ENCODE measurements around the gene LMTK2. TPM values are rescaled to one million over a fixed set of nuclear protein-coding genes. Genes with fewer than 3 reads are reported as not detected.
A peak's percentile ranks its signal among the peaks of the same experiment; 100 is the strongest.

The LMTK2 gene
- polyA plus RNA-seq, 1 donor = 6.6 TPM

DNA sequence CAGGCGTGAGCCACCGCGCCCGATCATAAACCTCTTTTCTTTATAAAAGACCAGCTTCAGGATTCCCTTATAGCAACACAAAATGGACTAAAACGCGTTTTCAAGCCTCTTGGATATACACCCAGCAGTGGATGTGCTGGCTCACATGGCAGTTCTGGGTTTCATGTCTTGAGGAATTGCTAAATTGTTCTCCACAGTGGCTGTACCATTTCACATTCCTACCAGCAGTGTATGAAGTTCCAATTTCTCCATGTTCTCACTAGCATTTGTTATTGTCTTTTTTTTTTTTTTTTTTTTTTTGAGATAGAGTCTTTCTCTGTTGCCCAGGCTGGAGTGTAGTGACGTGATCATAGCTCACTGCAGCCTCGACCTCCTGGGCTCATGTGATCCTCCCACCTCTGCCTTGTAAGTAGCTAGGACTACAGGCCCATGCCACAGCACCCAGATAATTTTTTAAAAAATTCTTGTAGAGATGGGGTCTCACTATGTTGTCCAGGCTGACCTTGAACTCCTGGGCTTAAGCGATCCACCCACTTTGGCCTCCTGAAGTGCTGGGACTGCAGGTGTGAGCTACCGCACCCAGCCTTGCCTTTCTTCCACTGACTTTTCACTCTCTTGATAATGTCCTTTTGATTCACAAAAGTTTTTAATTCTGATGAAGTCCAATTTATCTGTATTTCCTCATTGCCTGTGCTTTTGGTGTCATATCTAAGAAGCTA lies 127.9 kb downstream of the LMTK2 start:
- no peak for DNase-seq (ENCODE audit: low read depth)

DNA sequence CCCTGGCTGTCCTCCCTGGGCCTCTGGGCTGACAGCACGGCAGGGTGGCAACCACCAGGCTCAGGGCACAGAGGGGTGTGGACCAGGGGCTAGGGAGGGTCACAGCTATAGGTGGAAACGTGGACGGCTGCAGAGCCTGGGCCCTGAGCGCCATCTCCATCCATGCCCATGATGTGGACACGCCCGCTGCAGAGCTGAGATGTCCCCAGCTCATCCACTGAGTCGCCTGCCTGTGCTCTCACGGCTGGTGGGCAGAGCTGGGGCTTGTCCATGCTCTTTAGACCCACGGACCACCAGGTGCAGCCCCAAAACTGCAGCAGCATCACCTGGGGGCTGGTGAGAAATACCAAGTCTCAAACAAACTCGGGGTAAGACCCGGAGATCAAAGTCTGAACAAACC lies 129.2 kb downstream of the LMTK2 start:
- DNase-seq (ENCODE audit: low read depth) = no peak

DNA sequence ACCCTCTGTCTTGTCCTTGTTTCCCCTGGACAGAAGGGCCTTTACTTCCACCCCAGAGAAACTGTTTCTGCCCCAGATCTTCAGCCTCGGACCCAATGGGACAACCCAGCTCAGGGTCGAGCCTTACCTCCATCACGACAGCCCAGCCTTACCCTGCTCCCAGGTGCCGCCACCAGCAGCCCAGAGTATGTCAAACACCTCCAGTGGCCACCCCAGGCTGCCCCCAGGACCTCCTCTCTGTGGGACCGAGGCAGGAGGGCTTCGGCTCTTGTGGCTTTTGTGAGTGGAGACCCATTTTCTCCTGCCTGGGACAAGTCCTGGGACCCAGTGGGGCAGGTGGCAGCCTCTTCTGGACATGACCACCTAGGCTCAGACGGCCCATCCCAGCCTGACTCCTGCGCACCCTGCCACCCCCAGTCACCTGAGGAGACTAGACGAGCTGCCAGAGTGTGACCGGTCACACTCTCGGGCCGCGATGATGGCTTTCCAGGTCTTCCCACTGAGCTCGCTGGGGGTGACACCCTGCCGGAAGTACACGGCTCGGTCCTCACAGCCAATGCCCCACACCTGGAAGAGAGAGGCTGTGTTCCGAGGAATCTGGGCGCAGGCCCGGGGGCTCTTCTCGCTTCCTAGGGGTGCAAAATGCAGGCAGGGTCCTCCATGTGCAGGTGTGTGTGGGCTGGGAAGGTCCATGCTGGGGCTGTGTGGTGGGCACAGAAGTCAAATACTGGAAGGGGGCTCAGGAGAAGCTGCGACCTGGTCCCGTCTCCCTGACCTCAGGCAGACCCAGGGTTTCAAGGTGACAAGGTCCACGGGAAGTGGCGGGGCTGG lies 129.9 kb downstream of the LMTK2 start:
- DNase-seq (ENCODE audit: low read depth) = no peak

DNA sequence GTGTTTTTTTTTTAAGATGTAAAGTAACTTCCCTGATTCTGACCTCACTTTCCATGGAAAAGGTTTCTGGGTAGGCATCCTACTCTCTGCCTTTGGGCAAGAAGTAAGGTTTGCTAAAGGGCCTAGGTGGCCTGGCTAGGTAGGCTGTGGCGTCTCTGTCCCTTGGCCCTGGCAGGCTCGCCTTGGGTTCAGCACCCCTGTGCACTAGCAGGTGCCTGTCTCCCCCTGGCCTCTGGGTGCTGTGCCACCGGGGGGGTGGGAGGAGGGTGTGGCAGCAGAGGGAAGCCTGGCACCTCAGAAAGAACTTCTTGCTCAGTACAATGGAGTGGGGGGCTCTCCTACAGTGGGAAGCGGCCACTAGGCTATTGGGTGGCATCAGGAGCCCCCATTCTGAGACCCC lies 131.4 kb downstream of the LMTK2 start:
- DNase-seq (ENCODE audit: low read depth) = no peak

DNA sequence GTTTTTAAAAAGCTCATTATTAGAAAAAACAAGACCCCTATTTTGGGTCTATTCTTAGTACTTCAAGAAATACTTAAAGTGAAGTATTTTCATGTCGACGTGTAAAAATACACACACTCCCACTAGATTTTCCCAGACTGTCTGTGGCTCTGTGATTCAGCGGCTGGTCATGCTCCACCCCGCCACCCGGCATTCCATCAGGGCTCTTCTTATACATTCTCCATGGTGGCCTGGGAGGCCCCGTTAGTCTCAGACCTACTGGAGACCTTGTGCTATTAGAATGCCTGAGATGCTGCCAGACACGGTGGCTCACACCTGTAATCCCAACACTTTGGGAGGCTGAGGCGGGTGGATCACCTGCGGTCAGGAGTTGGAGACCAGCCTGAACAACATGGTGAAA lies 132.3 kb downstream of the LMTK2 start:
- no peak for DNase-seq (ENCODE audit: low read depth)

DNA sequence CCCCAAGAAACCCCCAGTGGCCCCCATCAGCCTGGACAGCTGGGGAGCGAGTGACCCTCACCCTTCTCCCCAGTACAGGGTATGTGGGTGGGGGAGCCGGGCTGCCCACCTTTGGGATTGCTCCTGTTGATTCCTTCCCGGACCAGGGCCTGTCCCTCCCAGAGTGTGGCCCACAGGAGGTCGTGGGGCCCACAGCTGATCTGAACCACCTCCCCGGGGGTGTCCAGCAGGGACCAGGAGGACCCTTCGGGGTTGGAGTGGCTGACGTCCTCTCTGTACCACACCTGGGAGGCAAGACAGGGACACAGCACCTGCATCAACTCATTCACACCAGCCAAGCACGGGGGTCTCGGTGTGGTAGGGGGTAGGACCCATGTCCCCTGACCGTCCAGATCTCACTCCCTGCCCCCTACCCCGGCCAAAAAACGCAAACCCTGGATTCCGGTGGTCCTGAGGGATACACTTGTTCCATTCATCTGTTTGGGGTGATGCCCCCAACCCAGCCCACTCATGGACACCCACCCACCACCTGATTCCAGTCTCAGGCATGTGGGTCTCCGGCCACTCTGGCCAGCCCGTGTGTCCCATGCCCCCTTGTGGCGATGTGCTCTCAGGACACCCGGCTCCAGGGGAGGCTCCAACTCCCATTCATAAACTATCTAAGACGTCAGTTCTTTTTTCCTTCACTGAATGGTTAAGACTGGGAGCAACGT lies 134.5 kb downstream of the LMTK2 start:
- DNase-seq (ENCODE audit: low read depth) = no peak

DNA sequence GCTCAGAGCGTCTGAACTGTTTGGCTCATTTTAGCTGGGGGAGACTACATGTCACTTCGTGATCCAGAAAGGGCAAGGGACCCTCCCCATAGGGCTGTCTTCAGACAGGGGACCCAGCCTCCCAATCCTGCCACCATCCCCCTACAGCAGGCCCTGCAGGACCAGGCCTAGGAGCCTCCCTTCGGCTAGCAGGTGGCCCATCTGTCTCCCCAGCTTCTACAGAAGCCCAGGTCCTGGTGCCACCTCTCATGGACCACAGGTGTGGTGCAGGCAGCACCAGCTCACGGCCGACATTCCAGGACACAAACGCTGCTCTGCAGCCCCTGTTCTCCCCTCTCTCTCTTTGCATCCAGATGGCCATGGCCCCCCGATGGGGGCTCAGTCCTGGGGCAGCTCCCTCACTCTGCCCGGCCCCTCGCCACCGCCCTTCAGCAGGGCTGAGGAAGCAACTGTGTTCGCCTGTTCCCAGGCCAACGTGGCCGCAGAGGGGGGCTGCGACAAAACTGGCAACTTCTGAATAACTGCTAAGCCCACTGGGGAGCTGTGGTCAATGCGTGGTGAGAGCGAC lies 135.1 kb downstream of the LMTK2 start:
- DNase-seq (ENCODE audit: low read depth) = no peak

DNA sequence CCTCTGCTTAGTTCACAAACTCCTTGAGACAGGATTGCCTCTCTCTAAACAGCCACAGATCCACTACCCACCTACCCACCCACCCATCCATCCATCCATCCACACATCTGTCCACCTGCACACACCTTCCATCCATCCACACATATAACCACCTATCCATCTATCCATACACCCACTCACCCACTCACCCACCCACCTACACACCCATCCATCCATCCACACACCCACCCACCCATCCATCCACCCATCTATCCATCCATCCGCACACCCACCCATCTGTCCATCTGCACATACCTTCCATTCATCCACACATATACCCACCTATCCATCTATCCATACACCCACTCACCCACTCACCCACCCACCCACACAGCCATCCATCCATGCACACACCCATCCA lies 135.7 kb downstream of the LMTK2 start:
- DNase-seq (ENCODE audit: low read depth) = no peak

DNA sequence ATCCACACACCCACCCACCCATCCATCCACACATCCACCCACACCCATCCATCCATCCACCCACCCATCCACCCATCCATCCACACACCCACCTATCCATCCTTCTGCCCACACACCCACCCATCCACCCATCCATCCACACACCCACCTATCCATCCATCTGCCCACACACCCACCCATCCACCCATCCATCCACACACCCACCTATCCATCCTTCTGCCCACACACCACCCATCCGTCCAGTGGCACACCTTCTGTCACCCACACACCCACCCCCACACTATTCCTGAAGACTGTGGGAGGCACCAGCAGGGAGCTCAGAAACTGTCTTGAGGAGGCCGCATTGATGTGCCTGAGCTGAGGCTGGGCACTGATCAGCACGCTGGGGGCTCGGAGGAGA lies 136.3 kb downstream of the LMTK2 start:
- no peak for DNase-seq (ENCODE audit: low read depth)

DNA sequence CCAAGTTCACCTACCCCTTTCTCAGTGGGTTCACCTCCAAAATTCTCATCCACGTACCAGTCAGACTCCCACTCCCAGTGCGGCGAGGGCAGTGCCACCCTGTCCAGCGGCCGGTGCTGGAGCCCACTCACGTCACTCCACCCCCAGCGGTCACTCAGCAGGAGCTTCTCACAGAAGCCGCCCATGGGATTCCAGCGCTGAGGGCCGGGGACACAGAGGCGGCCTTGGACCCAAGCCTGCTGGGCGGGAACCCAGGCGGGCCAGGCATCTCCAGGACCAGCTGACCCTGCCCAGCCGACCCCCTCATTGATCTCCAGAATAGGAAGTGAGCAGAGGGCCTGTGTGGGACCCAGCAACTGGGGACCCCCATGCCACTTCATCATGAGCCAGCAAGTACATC lies 138.2 kb downstream of the LMTK2 start:
- DNase-seq (ENCODE audit: low read depth) = no peak

DNA sequence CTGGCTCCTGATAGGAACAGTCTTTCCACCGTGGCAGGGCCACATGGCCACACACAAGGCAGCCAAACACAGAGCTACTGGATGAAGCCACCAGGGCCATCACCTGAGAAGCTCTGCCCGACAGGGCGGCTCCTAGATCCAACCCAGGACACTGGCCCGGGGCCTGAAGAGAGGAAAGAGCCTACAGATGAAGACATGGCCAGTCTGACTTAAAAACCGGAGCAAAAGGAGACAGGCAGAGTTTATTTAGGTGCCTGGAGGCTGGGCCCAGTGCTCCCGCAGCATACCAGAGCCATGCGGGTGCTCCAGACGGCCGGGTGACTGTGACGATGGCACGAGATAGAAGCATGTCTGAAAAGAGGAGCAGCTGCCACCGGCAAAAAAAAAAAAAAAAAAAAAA lies 141.5 kb downstream of the LMTK2 start:
- DNase-seq (ENCODE audit: low read depth) = no peak

DNA sequence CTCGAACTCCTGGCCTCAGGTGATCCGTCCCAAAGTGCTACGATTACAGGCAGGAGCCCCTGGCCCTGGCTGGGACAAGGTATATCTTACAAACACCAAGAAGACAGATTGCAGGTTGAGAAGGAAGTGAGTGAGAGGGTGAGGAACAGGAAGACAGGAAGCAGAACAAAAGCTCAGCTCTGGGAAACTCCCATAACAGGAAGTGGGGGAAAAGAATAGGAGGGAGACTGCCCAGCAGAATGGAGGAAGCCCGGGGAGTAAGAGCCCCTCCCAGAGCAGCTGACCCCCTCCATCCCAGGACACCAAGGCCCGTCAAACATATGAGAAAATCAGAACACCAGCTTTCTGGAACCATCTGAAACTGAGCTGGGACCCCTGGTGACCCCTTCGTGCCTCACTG lies 142.4 kb downstream of the LMTK2 start:
- no peak for DNase-seq (ENCODE audit: low read depth)

DNA sequence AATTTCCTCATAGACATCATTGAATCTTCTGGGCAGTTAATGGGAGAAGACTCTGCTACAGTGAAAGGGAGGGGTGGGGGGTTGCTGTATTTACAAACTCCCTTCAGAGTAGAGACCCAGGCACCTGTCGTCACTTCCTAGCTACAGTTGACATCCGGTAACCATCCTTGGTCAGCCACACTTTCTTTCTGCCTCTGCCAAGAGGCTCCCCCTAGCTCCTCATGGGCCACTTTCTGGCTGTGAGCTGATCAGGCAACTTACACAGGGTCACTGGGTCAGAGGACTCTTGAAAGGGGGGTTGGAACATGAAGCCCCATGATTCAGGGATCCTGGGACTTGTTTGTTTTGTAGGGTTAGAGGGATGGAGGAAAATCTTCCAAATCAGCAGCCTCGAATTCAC lies 144.1 kb downstream of the LMTK2 start:
- no peak for DNase-seq (ENCODE audit: low read depth)

DNA sequence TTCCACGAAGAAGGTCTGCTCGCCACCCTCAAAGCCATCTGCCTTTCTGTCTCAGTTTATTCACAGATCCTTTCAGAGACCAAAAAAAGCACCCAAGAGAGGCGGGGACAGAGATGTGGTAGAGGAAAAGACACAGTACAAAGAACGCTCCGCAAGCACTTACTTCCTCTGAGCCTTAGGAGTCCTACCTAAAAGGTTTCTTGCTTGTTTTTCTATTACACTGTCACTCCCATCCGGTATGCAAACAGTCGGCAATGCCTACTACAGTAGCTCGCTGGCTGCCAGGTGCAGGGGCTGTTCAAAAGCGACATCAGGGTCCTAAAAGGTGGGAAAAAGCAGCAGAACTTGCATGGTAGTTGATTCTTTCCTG lies 144.6 kb downstream of the LMTK2 start:
- DNase-seq (ENCODE audit: low read depth) = no peak

DNA sequence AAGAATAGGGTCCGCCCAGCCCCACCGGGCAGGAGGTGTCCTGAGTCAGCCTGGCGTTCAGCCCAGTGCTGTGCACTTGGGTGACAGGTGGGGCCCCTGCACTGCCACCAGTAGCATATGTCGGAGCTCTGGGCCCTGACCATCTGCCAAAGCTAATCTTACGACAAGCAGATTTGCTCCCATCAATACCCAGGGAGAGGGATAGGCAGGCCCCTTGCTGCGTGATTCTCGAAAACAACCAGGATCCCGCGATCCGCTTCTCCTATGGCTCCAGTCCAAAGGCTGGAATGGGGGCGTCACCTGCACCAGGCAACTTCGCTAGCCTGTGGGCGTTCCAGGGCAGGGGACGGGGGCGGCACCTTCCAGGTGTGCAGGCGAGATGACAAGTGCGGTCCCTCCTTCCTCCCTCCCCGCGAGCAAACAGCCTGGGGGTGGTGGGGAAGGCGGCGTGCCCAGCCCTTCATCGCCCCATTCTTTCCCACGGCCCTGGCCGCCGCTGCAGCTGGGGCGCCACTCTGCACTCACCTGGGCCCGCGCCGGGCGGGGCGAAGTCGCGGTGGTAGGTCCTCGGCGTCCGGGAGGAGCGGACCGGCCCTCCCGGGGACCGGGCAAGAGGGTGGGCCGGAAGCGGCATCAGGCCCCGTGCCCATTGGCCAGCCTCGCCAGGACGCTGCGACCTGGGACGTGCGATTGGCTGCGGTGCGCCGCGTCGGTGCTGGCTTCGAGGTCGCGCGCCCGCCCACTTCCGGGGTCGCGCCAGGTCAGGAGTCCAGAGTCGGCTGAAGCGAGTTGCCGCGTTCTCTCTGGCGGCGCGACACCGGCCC lies 145.2 kb downstream of the LMTK2 start, which contains the start of gene TECPR1:
TECPR1 (minus strand) TSS at position 632 of the 824 bp plus-strand sequence. CDS start 6,086 bp downstream, outside the sequence.
- peak; percentile 60 for DNase-seq (ENCODE audit: low read depth)

DNA sequence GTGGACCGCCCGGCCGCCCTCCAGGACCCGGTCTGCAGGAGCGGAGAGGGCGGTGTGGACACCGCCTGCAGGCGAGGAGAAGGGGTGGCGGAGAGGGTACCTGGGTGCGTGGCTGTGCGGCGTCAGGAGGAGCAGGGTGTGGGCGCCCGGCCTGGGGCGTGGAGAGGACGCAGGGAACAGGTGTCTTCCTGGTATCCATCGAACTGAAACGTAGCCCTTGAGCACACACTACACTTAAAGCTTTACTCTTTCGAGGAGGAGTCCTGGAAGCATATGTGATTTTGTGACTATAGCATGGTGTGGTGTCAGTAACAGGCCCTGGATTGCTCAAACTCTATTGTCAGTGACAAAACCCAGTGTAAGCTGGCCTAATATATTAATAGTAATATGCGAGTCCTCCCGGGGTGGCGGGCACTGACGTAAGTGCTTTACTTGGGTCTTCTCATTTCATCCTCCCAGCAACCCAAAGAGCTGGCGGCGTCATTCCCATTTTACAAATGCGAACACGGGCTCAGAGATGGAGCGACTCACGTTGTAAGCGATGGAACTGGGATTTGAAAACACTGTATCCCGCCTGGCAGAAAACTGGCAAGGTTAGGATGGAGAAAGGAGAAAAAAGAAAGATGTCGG lies 145.9 kb downstream of the LMTK2 start:
- DNase-seq (ENCODE audit: low read depth) = no peak

DNA sequence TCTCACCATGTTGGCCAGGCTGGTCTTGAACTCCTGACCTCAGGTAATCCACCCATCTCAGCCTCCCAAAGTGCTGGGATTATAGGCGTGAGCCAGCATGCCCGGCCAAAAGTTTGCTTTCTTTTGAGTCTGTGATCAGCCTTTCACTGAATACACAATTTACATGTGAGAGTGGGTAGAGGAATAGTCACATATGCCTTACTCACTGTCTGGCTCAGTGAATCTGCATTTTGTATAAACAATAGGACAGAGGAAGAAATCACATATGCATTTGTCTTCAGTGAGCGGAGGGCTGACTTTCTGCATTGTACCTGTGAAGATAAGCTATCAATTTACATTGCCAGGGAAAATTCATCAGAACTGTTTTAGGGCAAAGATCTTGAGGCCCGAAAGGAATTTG lies 147.9 kb downstream of the LMTK2 start:
- DNase-seq (ENCODE audit: low read depth) = no peak

DNA sequence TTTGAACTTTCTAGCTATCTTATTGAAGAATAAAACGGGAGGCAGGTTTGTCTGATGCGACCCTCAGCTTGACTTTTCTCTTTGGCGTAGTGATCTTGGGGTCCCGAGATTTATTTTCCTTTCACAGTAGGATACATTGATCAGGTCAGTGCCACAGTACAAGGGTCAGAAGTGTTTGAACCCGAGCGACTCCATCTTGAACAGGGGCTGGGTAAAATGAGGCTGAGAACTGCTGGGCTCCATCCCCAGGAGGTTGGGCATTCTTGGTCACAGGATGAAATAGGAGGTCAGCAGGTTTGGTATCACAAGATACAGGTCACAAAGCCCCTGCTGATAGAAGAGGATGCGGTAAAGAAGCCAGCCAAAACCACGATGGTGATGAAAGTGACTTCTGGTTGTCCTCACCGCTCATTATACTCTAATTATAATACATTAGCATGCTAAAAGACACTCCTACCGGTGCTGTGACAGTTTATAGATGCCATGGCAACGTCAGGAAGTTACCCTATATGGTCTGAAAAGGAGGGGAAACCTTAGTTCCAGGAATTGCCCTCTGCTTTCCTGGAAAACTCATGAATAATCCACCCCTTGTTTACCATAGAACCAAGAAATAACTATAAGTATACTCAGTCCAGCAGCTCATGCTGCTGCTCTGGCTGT lies 148.4 kb downstream of the LMTK2 start:
- no peak for DNase-seq (ENCODE audit: low read depth)

DNA sequence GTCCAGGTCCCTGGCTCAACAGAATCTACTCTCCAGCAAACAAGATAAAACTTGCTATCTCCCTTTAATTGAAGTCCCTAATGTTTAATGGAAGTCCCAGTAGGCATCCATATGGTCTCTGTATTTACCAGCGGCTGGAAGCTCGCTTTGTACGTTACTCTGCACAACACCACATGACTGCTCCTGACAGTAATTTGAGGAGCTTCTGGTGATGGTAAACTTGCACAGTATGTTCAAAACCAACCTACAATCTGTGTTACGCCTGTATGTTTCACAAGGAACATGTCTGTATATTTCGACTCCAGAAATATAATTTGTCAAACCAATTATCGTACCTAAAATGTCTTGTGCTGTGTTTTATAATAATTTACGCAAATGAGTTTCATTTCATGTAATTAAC lies 149.8 kb downstream of the LMTK2 start:
- no peak for DNase-seq (ENCODE audit: low read depth)

DNA sequence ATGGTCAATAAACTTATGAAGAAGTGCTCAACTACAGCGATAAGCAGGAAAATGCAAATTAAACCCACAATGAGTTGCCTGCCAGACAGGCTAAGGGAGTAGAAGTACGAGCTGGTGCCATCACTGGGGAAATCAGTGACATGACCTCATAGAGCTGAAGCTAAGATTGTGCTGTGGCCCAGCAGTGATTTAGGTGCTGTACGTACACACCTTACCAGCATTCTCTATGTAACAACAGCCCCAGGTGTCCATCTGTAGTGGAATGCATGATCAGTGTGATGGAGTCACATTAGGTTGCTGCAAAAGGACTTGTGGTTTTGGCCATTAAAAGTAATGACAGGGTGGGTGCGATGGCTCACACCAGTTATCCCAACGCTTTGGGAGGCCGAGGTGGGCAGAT lies 151.0 kb downstream of the LMTK2 start:
- DNase-seq (ENCODE audit: low read depth) = no peak
